HepG2 (cell line): ENCODE measurements around the gene FOLR2. TPM values are rescaled to one million over a fixed set of nuclear protein-coding genes. Genes with fewer than 3 reads are reported as not detected.

Experiments used
- ATAC-seq: fragments of 200-7000 bp; cut with Tn5 transposase; 3 replicates; pipeline ENCODE4 v1.9.1; 2020; ENCODE audit warnings: mild to moderate bottlenecking, moderate library complexity
- BruUV-seq: library from RNA; stranded (reverse); fragments of 400-500 nt; replicated peaks from 2 replicates; lab custom pipeline; 2021; lab: Mats Ljungman, UMichigan
- CTCF ChIA-PET: fragments of 300-600 bp; formaldehyde crosslinking; extraction: SDS; loops from one replicate; lab custom pipeline; 2021; ENCODE audit warnings: low total read pairs, inconsistent platforms, low intra/inter-chr PET ratio; lab: Yijun Ruan, JAX
- POLR2A ChIA-PET: fragments of 350-600 bp; sonication (Branson Sonifier 250); formaldehyde crosslinking; loops from one replicate; lab custom pipeline; 2020; ENCODE audit warnings: antibody characterized with exemption, inconsistent platforms; lab: Yijun Ruan, JAX
- DNase-seq: peaks from one replicate; pipeline ENCODE4 v3.0.0-alpha.2; 2015; ENCODE audit warnings: low spot score
- FAIRE-seq: peaks from 3 replicates; lab custom pipeline; 2011; peaks lifted over from hg19 to GRCh38; lab: Jason Lieb, UNC
- H2AFZ ChIP-seq: one replicate; pipeline ENCODE4 v1.6.1; 2011; ENCODE audit warnings: low read length, inconsistent platforms
- H3K27ac ChIP-seq: fragments of 300-600 bp; 3 replicates; pipeline ENCODE4 v1.8.0; 2011; ENCODE audit warnings: mixed run types, mild to moderate bottlenecking, mixed read lengths, low read length, inconsistent platforms; ENCODE audit not compliant: insufficient read depth; ENCODE audit errors: extremely low read length
- H3K27me3 ChIP-seq, 2 experiments: fragments of 200-600 bp in 1 of 2; 2 replicates in 1 of 2; 3 replicates in 1 of 2; pipeline versions ENCODE4 v1.6.0 to v1.8.0; 2011; ENCODE audit warnings: low read length in 2 of 2, mild to moderate bottlenecking in 2 of 2, moderate library complexity in 2 of 2, inconsistent platforms in 1 of 2; ENCODE audit not compliant: insufficient read depth in 2 of 2, control insufficient read depth in 1 of 2
- H3K36me3 ChIP-seq, 2 experiments: fragments of 200-600 bp in 1 of 2; replicated peaks in 1 of 2; 2 replicates in 1 of 2; 3 replicates in 1 of 2; pipeline versions ENCODE4 v1.5.1 to v1.8.0; 2011; ENCODE audit warnings: low read length in 2 of 2, inconsistent platforms in 1 of 2; ENCODE audit not compliant: insufficient read depth in 2 of 2, control insufficient read depth in 1 of 2
- H3K4me1 ChIP-seq: 2 replicates; pipeline ENCODE4 v1.5.1; 2012; ENCODE audit warnings: low read length, inconsistent platforms; ENCODE audit not compliant: insufficient read depth
- H3K4me2 ChIP-seq: 2 replicates; pipeline ENCODE4 v1.6.0; 2011; ENCODE audit warnings: low read depth, low read length, inconsistent platforms
- H3K4me3 ChIP-seq, 3 experiments: fragments of 200-600 bp in 1 of 3; sonication (generic), shearing (Covaris generic) in 1 of 3; replicated peaks in 1 of 3; 2 replicates each; pipeline ENCODE4 v1.5.1; 2011 to 2016; ENCODE audit warnings: low read length in 3 of 3, inconsistent platforms in 2 of 3, low read depth in 2 of 3, mild to moderate bottlenecking in 2 of 3, control low read depth in 1 of 3, mixed read lengths in 1 of 3; ENCODE audit not compliant: insufficient read depth in 1 of 3
- H3K79me2 ChIP-seq: one replicate; pipeline ENCODE4 v1.6.1; 2011; ENCODE audit warnings: low read length, inconsistent platforms; ENCODE audit not compliant: insufficient read depth
- H3K9ac ChIP-seq: 2 replicates; pipeline ENCODE4 v1.6.0; 2011; ENCODE audit warnings: mild to moderate bottlenecking, low read depth, low read length, inconsistent platforms; ENCODE audit not compliant: insufficient read depth
- H3K9me3 ChIP-seq: 2 replicates; pipeline ENCODE4 v1.5.1; 2012; ENCODE audit warnings: mild to moderate bottlenecking, low read length
- H4K20me1 ChIP-seq: 2 replicates; pipeline ENCODE4 v1.6.0; 2011; ENCODE audit warnings: inconsistent platforms, mild to moderate bottlenecking, low read length, moderate library complexity; ENCODE audit not compliant: insufficient read depth
- BRCA1 ChIP-seq: sonication (generic); formaldehyde crosslinking; IDR thresholded peaks from 2 replicates; pipeline ENCODE4 v1.4.0; 2020; ENCODE audit warnings: missing genetic modification reagents
- CBFB ChIP-seq: sonication (generic); formaldehyde crosslinking; IDR thresholded peaks from 2 replicates; pipeline ENCODE4 v1.4.0; 2020; ENCODE audit warnings: missing genetic modification reagents
- DRAP1 ChIP-seq: IDR thresholded peaks from 2 replicates; pipeline ENCODE4 v1.6.1; 2016; ENCODE audit warnings: missing genetic modification reagents, missing compliant biosample characterization
- KLF9 ChIP-seq: IDR thresholded peaks from 2 replicates; pipeline ENCODE4 v1.6.1; 2016; ENCODE audit warnings: low read depth
- MYC ChIP-seq: sonication (generic); formaldehyde crosslinking; IDR thresholded peaks from 2 replicates; pipeline ENCODE4 v1.9.0; 2021; ENCODE audit warnings: missing genetic modification reagents, borderline replicate concordance
- PHF21A ChIP-seq: sonication (generic); formaldehyde crosslinking; IDR thresholded peaks from 2 replicates; pipeline ENCODE4 v1.5.0; 2020; ENCODE audit warnings: mild to moderate bottlenecking, missing genetic modification reagents
- SIX1 ChIP-seq: sonication (generic); formaldehyde crosslinking; IDR thresholded peaks from 2 replicates; pipeline ENCODE4 v1.4.0; 2020; ENCODE audit warnings: missing genetic modification reagents, borderline replicate concordance
- SYNCRIP ChIP-seq: fragments of 200-400 bp; formaldehyde crosslinking; IDR thresholded peaks from 2 replicates; pipeline ENCODE4 v1.6.1; 2018; ENCODE audit warnings: mild to moderate bottlenecking, low read depth, low read length; ENCODE audit not compliant: insufficient read depth
- ZBTB10 ChIP-seq: sonication (generic); formaldehyde crosslinking; IDR thresholded peaks from 2 replicates; pipeline ENCODE4 v1.4.0; 2020; ENCODE audit warnings: missing genetic modification reagents, borderline replicate concordance
- ZNF224 ChIP-seq: sonication (generic); formaldehyde crosslinking; IDR thresholded peaks from 2 replicates; pipeline ENCODE4 v1.5.0; 2020; ENCODE audit warnings: mild to moderate bottlenecking, missing genetic modification reagents
- ZNF264 ChIP-seq: sonication (generic); formaldehyde crosslinking; IDR thresholded peaks from 2 replicates; pipeline ENCODE4 v1.4.0; 2020; ENCODE audit warnings: missing genetic modification reagents
- ZNF460 ChIP-seq: sonication (generic); formaldehyde crosslinking; IDR thresholded peaks from 2 replicates; pipeline ENCODE4 v1.5.1; 2020; ENCODE audit warnings: missing genetic modification reagents, mild to moderate bottlenecking, borderline replicate concordance
- ZNF674 ChIP-seq: sonication (generic); formaldehyde crosslinking; IDR thresholded peaks from 2 replicates; pipeline ENCODE4 v1.5.0; 2020; ENCODE audit warnings: low read depth, mild to moderate bottlenecking, missing genetic modification reagents
- ZNF768 ChIP-seq: sonication (generic); formaldehyde crosslinking; IDR thresholded peaks from 2 replicates; pipeline ENCODE4 v1.4.0; 2020; ENCODE audit warnings: missing genetic modification reagents
- WGBS: methylation state at CpG from one replicate; pipeline ENCODE4 v1.1.6; 2017; ENCODE audit warnings: low lambda C conversion rate; 5-methylcytosine and 5-hydroxymethylcytosine counted together
- in situ Hi-C: cut with HindIII; loops from 2 replicates; pipeline ENCODE4 v1.10.0; 2017; ENCODE audit warnings: low pct_unique_long_range_greater_than_20kb; ENCODE audit not compliant: extremely low pct_ligation_motif_present
- intact Hi-C: fragments of 100-400 bp; cut with micrococcal nuclease; formaldehyde crosslinking; loops from one replicate; pipeline ENCODE4 v1.10.0; 2022; ENCODE audit not compliant: unreplicated experiment
- polyA plus RNA-seq, 8 experiments: library from polyadenylated mRNA; depleted of rRNA in 3 of 8; stranded (reverse) in 7 of 8; unstranded in 1 of 8; fragments of >200 nt; fragmentation: Illumina TruSeq in 4 of 8; extraction: Trizol in 4 of 8; gene quantifications; 2 replicates each; pipeline versions ENCODE4 v1.2.1 to v1.2.3, GENCODE V29; 2011 to 2016; ENCODE audit warnings: low read depth in 4 of 8, missing spikeins in 1 of 8, mixed read lengths in 1 of 8; ENCODE audit not compliant: insufficient read depth in 1 of 8
- total RNA-seq, 5 experiments: library from RNA; depleted of rRNA; stranded (reverse); fragments of >200 nt; fragmentation: Illumina TruSeq; extraction: Trizol; gene quantifications; 2 replicates each; pipeline ENCODE4 v1.2.3, GENCODE V29; 2016; ENCODE audit warnings: low read depth in 1 of 5
- TF ChIP-seq, protein P1 (sequence below): sonication (generic); IDR thresholded peaks from 2 replicates; pipeline ENCODE4 v1.6.1; 2016; ENCODE audit warnings: low read depth, borderline replicate concordance

FOLR2 gene
- total and polyA plus RNA-seq, 2 of the 13 experiments (the other 11 are each of a cell fraction or from before 2014, with no cell fraction given), result 0.09 TPM; not detected in 1

DNA sequence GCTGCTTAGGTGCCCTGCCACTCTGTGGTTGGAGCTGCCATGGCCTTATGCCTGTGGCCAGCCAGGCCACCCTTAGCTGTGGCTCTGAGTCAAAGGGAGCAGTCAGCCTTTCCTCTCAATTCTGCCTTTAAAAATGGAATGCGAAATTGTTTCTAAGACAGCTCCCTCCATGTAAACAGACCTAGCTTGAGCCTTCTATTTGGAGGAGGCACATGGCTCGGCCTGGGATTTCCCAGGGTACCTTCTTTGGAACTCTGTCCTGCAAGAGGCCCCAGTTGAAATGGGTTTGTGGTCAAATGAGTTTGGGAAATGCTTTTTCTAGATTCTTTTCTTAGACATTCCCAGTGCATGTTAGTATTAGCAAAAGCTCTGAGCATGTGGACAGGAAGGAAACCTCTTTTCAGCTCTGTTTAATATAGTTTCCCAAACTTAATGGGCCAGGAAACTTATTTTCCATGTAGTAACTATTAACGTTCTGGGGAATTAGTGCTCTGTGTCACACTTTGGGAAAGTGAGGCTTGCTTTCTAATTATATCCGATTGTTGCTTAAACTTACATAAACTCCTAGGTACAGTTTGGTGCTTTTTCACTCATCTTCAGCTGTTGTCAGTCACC, 19.6 kb downstream of the FOLR2 start:
- BruUV-seq, result no TSS peak
- Histone ChIP-seq H3K9ac (no peak overlapping the region), H3K36me3 (peaks cover 14 to 41% of the 10 kb centered on the region in 2 experiments; a peak in 4 of 5 replicates), H4K20me1 (no peaks in the 10 kb centered on the region), H3K4me1 (peaks cover 17% of the 10 kb centered on the region)
- CTCF ChIA-PET, result no interaction called here
- TF ChIP-seq SIX1 (no peak), ZNF460 (no peak), SYNCRIP (no peak), ZNF264 (CRISPR knock-in tag) (no peak), ZNF224 (CRISPR knock-in tag) (no peak), CBFB (no peak), DRAP1 (CRISPR knock-in tag) (no peak), ZNF768 (CRISPR knock-in tag) (no peak), MYC (CRISPR knock-in tag) (no peak), KLF9 (CRISPR knock-in tag) (no peak), BRCA1 (no peak), PHF21A (CRISPR knock-in tag) (no peak), ZBTB10 (CRISPR knock-in tag) (no peak), ZNF674 (no peak)
- TF ChIP-seq, protein P1, sequence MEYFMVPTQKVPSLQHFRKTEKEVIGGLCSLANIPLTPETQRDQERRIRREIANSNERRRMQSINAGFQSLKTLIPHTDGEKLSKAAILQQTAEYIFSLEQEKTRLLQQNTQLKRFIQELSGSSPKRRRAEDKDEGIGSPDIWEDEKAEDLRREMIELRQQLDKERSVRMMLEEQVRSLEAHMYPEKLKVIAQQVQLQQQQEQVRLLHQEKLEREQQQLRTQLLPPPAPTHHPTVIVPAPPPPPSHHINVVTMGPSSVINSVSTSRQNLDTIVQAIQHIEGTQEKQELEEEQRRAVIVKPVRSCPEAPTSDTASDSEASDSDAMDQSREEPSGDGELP, result no peak
- TF ChIP-seq, all 625 proteins: peak for 0
- Histone ChIP-seq H3K9me3 (no peaks in the 10 kb centered on the region), H3K27ac (no peak overlapping the region), H2AFZ (no peak overlapping the region), H3K4me2 (no peak overlapping the region), H3K4me3 (no peak overlapping the region), H3K27me3 (peaks cover 1 to 17% of the 10 kb centered on the region in 2 experiments; a peak in 4 of 5 replicates), H3K79me2 (no peaks in the 10 kb centered on the region)
- intact Hi-C loops, result no loop called here
- DNase-seq (no peak), FAIRE-seq (no peak), ATAC-seq (no peak)
- 89% methylated on average over 4 of the region's 4 CpGs for WGBS
- in situ Hi-C loops, result no loop called here
- POLR2A ChIA-PET, result interaction anchor here (0.6 kb wide), 1 partner anchor 10 kb away, joined by 4 read pairs; no protein-coding TSS in a partner anchor
